Myocyte (in vitro differentiated cells): ENCODE results near the gene ZNF587. TPM values are rescaled to one million over a fixed set of nuclear protein-coding genes. Genes with fewer than 3 reads are reported as not detected.
A peak's percentile ranks its signal among the peaks of the same experiment; 100 is the strongest.
"Not testable (repeated sequence)": the region's sequence is repeated elsewhere in the genome, so short reads cannot be mapped to it uniquely, and the experiment has no call there.

Experiments used
- DNase-seq: peaks from one replicate; pipeline ENCODE4 v3.0.0-alpha.2; 2012; ENCODE audit warnings: low read depth
- polyA plus RNA-seq: library from polyadenylated mRNA; unstranded; fragments of >200 nt; gene quantifications from one replicate; pipeline ENCODE4 v1.2.1, GENCODE V29; 2012; ENCODE audit warnings: missing spikeins
- total RNA-seq: library from RNA; depleted of rRNA; stranded (reverse); fragments of >200 nt; gene quantifications from 2 replicates; pipeline ENCODE4 v1.2.3, GENCODE V29; 2014

ZNF587 gene
- total RNA-seq, result 13.5 and 13.8 TPM in 2 replicates
- polyA plus RNA-seq, result 14.6 TPM

GRCh38 chr19:57849666-57850473, at the start of gene ZNF587:
Gene ZNF587 (plus strand): TSS chr19:57849859. CDS start chr19:57850039, 180 bp downstream.
- peak; percentile 86 for DNase-seq

- DNase-seq, result no peak
Measured at GRCh38 chr19:57800696-57801095, 49.0 kb upstream of the ZNF587 start.

- DNase-seq, result no peak
Measured at GRCh38 chr19:57802269-57802668, 47.4 kb upstream of the ZNF587 start.

- no peak for DNase-seq
Measured at GRCh38 chr19:57803265-57803593, 46.4 kb upstream of the ZNF587 start.

- peak; percentile 78 for DNase-seq
Measured at GRCh38 chr19:57803594-57804325, 45.9 kb upstream of the ZNF587 start.

- no peak for DNase-seq
Measured at GRCh38 chr19:57807541-57807940, 42.1 kb upstream of the ZNF587 start.

- not testable (repeated sequence) for DNase-seq
Measured at GRCh38 chr19:57810410-57811295, 39.0 kb upstream of the ZNF587 start.

- no peak for DNase-seq
Measured at GRCh38 chr19:57812226-57812625, 37.4 kb upstream of the ZNF587 start.

- DNase-seq, result peak; percentile 40
Measured at GRCh38 chr19:57812975-57813820, 36.5 kb upstream of the ZNF587 start.

GRCh38 chr19:57813919-57814504, 35.6 kb upstream of the ZNF587 start:
- DNase-seq, result no peak

- peak; percentile 90 for DNase-seq
Measured at GRCh38 chr19:57814505-57815246, 35.0 kb upstream of the ZNF587 start, which contains the start of gene ZNF552. Gene ZNF552 (minus strand): TSS chr19:57814913. CDS start chr19:57814743, 170 bp downstream.

- no peak for DNase-seq
Measured at GRCh38 chr19:57815247-57816075, 34.2 kb upstream of the ZNF587 start.

- DNase-seq, result no peak
Measured at GRCh38 chr19:57816652-57817051, 33.0 kb upstream of the ZNF587 start.

GRCh38 chr19:57817976-57818375, 31.7 kb upstream of the ZNF587 start:
- no peak for DNase-seq

- DNase-seq, result no peak
Measured at GRCh38 chr19:57818378-57818777, 31.3 kb upstream of the ZNF587 start.

GRCh38 chr19:57819475-57820148, 30.0 kb upstream of the ZNF587 start:
- peak; percentile 90 for DNase-seq

- DNase-seq, result no peak
Measured at GRCh38 chr19:57820599-57820998, 29.1 kb upstream of the ZNF587 start.

- not testable (repeated sequence) for DNase-seq
Measured at GRCh38 chr19:57821095-57821494, 28.6 kb upstream of the ZNF587 start.
